Stimulated activated effector memory CD8-positive, alpha-beta T cell treated with anti-CD3 and anti-CD28 coated beads, Interleukin-12 subunit alpha, Interleukin-12 subunit beta, amount 100 ng/mL, for 72 hours (primary cell): Measurements from ENCODE around the gene COMP.

Experiments
- ATAC-seq: fragments of 150-1000 bp; cut with Tn5 transposase; 2 replicates; pipeline ENCODE4 v1.10.0; 2021
- DNase-seq, 2 donors: peaks; one replicate each; pipeline ENCODE4 v3.0.0; 2021 to 2022; ENCODE audit warnings: low spot score in 2 of 2
- H3K27ac Mint-ChIP-seq: one replicate; pipeline ENCODE4 v1.8.0; 2022; ENCODE audit warnings: mild to moderate bottlenecking, mixed read lengths
- H3K36me3 Mint-ChIP-seq: one replicate; pipeline ENCODE4 v1.8.0; 2022; ENCODE audit warnings: mild to moderate bottlenecking, mixed read lengths
- H3K4me1 Mint-ChIP-seq: one replicate; pipeline ENCODE4 v1.8.0; 2022; ENCODE audit warnings: mixed read lengths
- H3K4me3 Mint-ChIP-seq: one replicate; pipeline ENCODE4 v1.8.0; 2022; ENCODE audit warnings: mild to moderate bottlenecking, mixed read lengths
- H3K9me3 Mint-ChIP-seq: one replicate; pipeline ENCODE4 v1.8.0; 2022; ENCODE audit warnings: mixed read lengths

Gene COMP

DNA sequence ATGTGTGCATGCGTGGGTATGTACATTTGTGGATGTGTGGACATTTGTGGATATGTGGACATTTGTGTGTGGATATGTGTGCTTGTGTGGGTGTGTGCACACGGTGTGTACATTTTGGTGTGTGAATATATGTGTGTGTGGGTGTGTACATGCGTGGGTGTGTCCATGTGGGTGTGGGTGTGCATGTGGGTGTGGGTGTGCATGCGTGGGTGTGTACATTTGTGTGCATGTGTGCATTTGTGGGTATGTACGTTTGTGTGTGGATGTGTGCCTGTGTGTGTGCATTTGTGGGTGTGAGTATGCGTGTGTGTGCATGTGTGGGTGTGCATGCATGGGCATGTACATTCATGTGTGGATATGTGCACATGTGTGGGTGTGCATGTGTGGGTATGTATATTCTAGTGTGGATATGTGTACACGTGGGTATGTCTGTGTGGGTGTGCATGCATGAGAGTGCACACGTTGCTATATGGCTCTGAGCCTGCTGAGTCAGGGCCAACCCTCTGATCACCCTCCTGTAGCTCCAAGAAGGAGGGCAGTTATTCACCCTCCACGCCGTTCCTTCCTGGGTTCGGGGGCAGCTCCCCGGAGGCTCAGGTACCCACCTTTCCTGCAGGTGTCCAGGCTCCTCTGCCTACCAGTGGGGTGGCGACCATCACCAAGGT lies 20.3 kb downstream of the COMP start:
- Mint-ChIP-seq H3K27ac (no peak overlapping the region), H3K4me1 (no peaks in the 10 kb centered on the region), H3K9me3 (no peaks in the 10 kb centered on the region), H3K36me3 (no peaks in the 10 kb centered on the region), H3K4me3 (no peak overlapping the region)
- ATAC-seq (peak; percentile 25), DNase-seq (no peak)

DNA sequence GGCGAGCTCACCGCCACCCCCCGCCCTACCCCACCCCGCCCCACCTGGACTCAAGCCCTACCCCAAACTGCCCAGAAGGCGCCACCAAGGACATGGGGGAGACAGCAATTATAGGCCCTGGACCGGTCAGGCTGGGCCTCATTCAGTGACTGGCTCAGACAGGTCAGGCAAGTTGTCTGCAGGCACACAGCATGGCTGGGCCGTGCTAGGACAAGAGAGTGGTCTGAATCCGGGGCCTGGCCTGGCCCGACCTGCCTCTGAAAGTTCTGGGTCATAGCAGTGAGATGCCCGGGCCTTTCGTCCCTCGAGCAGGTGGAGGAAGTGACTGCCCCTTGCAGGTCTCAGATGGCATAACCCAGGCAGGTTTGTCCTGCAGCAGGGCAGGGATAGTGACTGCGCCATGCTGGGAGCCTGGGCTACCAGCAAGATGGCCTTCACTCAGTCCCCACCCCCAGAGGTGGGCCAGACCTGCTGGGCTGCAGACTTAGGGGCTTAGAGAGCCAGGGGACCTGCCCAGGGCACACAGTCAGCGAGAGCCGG lies 21.0 kb downstream of the COMP start:
- no peak for ATAC-seq
- Mint-ChIP-seq H3K36me3 (no peaks in the 10 kb centered on the region), H3K27ac (no peak overlapping the region), H3K9me3 (no peaks in the 10 kb centered on the region), H3K4me1 (no peaks in the 10 kb centered on the region), H3K4me3 (no peak overlapping the region)
- DNase-seq: no peak

DNA sequence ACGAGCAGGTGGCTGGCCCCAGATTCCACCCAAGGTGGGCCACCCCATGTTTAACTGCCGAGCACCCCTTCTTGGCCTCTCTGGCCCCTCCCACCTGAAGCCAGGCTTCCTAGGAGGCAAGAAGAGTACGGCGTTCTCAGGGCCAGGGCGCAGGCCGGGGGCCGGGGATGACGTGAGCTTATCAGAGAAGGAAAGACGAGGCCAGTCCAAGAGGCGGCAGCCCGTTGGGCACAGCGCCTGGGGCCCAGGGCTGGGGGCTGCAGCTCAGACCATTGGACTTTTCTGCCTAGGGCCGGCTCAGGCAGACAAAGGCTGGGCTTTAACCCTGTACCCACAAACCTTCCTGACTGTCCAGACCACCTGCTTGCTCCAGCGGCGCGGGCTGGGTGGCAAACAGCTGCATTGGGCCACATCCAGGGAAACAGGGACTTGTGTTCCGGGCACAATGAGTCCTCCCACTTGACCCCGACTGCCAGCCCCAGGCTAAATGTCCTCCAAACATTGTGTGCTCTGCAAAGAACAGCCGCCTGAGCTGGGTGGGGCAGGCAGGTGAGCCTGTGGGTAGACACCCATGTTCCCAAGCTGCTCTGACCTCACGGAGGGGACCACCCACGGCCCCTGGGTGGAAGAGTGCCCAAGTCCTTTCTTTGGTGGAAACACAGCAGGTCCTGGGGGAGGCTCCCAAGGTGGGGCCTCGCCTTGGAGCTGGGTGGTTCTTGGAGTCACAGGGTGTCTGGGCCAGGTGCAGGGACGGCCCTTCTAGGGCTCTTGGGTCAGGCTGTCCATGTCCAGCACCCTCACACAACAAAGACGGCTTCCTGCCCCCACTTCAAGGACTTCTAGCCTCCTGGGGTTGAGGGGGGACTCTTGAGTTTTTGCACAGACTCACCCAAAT lies 21.9 kb downstream of the COMP start:
- no peak for ATAC-seq
- Mint-ChIP-seq H3K27ac (no peak overlapping the region), H3K4me1 (no peaks in the 10 kb centered on the region), H3K36me3 (no peaks in the 10 kb centered on the region), H3K4me3 (no peak overlapping the region), H3K9me3 (no peaks in the 10 kb centered on the region)
- no peak for DNase-seq

DNA sequence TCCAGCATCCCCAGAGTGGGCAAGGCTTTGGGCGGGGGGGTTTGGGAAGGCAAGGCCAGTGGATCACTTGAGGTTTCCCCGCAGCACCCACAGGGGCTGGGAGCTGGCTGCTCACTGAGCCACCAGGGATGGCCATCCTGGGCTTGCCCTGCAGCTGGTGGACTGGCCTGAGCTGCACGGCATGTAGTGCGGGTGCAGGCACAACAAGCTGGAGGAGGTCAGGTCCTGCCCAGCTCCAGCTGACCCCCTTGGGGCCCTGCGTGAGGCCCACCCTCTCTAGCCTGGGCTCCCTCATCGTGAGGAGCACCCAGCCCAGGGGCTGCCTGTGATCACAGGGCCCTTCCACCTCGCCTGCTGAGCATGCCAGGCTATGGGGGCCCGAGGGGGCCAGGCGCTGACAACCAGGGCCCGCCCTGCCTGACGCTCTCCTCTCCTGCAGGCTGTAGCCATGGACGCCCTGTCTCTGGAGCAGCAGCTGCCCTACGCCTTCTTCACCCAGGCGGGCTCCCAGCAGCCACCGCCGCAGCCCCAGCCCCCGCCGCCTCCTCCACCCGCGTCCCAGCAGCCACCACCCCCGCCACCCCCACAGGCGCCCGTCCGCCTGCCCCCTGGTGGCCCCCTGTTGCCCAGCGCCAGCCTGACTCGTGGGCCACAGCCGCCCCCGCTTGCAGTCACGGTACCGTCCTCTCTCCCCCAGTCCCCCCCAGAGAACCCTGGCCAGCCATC lies 22.9 kb downstream of the COMP start:
- H3K4me1 Mint-ChIP-seq: no peaks in the 10 kb centered on the region
- no peak for ATAC-seq
- H3K4me3 Mint-ChIP-seq: no peak overlapping the region

DNA sequence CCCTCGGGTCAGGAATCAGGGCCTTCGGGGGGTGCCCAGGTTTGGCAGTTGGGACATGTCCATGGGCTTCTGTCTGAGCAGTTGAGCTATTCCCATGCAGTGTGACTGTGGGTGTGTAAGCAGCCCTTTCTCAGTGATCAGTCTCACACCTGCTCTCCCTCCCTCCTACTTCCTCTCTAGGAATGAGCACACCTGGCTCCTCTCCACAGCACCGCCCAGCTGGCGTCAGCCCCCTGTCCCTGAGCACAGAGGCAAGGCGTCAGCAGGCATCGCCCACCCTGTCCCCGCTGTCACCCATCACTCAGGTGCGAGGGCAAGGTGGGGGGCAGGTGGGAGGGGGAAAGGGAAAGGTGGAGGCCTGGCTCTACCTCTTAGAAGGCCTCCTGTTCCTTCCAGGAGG lies 25.9 kb downstream of the COMP start:
- H3K4me1 Mint-ChIP-seq: no peaks in the 10 kb centered on the region
- H3K36me3 Mint-ChIP-seq: no peaks in the 10 kb centered on the region
- no peaks in the 10 kb centered on the region for H3K9me3 Mint-ChIP-seq
- H3K27ac Mint-ChIP-seq: no peak overlapping the region
- no peak for DNase-seq
- no peak overlapping the region for H3K4me3 Mint-ChIP-seq
- no peak for ATAC-seq

More for the DNA sequence above, 22.9 kb downstream of the COMP start:
- no peaks in the 10 kb centered on the region for H3K9me3 Mint-ChIP-seq
- H3K36me3 Mint-ChIP-seq: no peaks in the 10 kb centered on the region
- no peak for DNase-seq
- no peak overlapping the region for H3K27ac Mint-ChIP-seq

DNA sequence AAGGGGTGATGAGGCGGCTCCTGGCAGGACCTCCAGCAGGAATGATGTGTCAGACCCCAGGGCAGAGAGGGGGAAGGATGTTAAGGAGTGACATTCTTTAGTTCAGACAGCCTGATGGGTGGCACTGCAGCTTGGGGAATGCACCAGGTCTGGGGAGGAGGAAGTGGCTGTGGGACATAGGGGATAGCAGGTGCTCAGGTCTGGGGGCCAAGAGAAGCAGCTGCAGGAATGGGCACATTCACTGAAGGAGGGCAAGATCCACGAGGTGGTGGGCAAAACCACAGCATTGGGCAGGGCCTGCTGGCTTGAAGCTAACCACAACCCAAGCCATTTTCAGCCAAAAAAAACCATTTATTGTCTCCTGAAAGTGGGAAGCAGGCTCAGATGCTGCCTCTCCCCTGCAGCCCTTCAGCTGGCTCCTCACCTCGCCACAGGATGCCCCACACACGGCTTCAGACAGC lies 26.5 kb downstream of the COMP start:
- Mint-ChIP-seq H3K27ac (no peak overlapping the region), H3K36me3 (no peaks in the 10 kb centered on the region), H3K4me1 (no peaks in the 10 kb centered on the region), H3K9me3 (no peaks in the 10 kb centered on the region), H3K4me3 (no peak overlapping the region)
- no peak for ATAC-seq
- no peak for DNase-seq

DNA sequence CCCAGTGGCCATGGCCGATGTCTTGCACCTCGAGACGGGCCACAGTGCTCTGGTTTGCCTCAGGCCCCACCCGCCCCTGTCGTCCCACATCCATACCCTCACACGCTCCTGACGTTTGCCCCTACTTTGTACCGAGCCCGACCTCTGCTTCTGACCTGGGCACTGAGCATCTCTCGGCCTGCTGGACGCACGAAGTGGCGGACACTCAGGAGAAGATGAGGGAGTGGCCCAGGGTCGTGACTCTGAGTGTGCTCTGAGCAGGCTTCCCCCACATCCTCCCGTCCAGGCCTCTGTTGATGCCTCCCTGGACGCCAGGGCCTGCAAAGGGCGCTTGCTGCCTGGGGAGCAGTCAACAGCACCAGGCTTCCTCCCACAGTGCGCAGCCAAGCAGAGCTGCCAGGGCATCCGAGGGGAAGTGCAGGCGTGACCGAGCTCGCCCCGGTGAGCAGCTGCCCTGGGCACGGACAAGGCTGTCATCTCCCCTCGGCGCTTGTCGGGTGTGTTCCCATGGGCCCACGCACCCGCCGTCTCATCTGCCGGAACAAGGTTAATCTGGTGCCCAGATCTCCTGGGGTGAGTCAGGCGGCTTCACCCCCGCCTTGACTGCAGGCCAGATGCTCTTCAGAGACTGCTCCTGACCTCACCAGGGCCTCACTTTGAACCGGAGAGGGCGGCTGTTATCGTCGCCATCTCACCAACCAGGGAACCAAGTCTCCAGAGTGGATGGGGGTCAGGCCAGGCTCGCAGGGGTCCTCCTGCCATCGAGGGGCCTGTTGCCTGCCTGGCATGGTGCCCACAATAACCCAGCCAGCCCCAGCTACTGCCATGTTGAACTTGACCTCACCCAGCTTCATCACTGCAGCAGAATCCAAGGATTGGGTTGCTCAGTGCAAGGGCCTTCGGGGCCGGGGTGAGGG lies 27.2 kb downstream of the COMP start:
- H3K27ac Mint-ChIP-seq: no peak overlapping the region
- DNase-seq: no peak
- no peak for ATAC-seq
- no peak overlapping the region for H3K4me3 Mint-ChIP-seq
- no peaks in the 10 kb centered on the region for H3K9me3 Mint-ChIP-seq
- no peaks in the 10 kb centered on the region for H3K4me1 Mint-ChIP-seq
- no peaks in the 10 kb centered on the region for H3K36me3 Mint-ChIP-seq

DNA sequence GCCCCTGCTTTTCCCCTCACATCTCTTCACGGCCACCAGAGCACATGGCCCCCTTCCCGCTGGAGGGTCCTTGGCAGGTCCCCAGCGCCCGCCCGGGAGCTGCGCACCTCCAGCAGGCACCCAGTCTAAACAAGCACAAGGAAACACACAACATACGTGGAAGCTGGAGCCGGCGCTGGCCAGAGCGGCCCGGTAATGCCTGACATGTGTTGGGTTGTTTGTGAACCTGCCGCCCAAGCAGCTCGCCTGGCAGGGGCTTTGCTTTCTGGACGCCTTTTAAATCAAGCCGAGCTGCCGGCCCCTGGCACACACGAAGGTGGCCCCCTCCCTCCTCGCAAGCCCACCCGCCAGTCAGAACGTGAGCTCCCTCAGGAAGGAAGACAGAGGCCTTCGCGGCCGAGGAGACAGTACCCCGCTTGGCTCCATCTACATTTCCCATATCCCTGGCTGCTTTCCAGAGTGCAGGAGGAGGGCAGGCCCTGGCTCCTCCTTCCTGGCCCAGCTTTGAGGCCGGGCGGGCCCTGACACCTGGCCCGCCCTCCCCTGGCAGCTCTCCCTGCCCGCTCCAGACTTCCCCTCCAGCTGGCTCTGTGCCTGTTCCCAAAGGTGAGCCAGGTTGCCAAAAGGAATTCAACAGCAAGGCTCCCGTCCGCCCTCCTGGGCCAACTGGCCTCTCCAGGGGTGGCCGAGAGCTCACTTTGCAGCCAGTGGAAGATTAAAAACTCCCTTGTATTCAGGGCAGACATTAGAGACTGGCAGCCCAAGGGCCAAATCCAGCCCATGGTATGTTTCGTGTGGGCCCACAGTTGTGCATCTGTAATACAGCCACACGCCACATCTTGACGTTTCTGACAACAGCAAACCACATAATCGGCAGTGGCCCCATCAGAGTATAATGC lies 28.7 kb downstream of the COMP start:
- DNase-seq: no peak
- Mint-ChIP-seq H3K4me1 (no peaks in the 10 kb centered on the region), H3K36me3 (no peaks in the 10 kb centered on the region), H3K9me3 (no peaks in the 10 kb centered on the region), H3K27ac (no peak overlapping the region), H3K4me3 (no peak overlapping the region)
- ATAC-seq: no peak

DNA sequence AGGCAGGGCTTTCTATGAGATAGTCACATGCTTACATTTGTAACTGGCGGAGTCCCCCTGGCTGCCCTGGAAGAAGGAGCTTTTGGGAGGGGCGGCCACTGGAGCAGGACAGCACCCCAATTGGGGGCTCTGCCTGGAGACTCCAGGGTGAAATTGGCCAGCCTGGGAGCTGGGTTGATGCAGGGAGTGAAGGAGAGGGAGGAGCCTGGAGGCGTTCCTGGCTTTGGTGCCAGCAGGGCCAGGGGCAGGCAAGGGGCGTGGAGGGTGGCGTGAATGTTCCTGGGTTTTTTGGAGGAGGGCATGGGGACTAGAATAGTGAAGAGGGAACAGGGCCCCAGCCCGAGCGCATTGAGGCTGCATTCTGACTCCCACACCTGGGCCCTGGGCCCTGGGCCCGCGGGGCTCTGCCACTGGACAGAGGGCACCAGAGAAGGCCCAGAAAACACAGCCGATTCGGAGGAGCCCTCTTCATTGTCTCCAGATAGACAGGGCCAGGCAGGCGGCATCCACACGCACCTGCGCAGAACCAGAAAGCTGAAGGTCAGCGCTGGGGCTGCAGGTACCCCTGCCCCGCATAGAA lies 29.5 kb downstream of the COMP start:
- no peaks in the 10 kb centered on the region for H3K9me3 Mint-ChIP-seq

DNA sequence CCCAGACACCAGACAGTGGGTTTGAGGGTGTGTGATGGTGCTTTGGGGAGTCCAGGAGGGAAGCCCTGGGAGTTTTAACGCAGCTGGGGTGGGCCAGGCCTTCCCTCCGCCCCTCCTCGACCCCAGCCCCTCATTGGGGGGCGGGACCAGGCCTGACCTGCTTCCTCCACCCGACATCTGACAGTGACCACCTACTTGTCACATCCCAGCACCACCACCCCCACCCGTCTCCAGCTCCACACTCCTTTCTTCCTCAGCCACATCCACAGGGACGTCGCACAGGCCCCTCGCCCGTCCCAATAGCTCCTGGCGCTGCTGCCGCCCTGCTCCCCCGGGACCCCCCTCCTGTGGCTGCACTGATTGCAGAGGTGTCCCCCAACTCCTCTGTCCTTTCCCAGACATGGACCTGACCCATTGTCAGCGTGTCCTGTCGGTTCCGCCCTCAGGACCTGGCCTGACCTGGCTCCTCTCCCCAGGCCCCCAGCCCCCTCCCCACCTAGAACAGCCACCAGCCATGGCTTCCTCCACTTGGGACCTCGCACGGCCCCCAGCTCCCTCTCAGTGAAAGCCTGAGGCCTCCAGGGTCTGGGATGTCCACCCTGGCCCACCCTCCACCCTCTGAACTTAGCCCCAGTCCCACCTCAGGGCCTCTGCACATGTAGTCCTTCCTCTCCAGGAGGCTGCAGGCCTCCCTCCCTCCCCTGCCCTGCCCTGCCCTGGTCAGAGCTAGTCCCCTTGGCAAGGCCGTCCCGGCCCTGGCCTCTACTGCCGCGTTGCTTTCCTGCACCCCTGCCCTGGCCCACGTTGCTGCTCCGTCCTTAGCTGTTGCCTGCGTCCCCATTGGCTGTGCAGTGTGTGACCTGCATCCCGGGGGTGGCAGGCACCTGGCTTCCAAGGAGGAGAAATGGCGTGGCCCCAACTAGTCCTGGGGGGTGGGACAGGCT lies 30.4 kb downstream of the COMP start:
- no peak overlapping the region for H3K27ac Mint-ChIP-seq
- H3K4me1 Mint-ChIP-seq: no peaks in the 10 kb centered on the region
- no peak for ATAC-seq
- H3K9me3 Mint-ChIP-seq: no peaks in the 10 kb centered on the region
- H3K36me3 Mint-ChIP-seq: peaks cover under 1% of the 10 kb centered on the region
- no peak for DNase-seq
- H3K4me3 Mint-ChIP-seq: no peak overlapping the region

More for the DNA sequence above, 29.5 kb downstream of the COMP start:
- no peak overlapping the region for H3K4me3 Mint-ChIP-seq
- DNase-seq (no peak), ATAC-seq (no peak)
- no peaks in the 10 kb centered on the region for H3K4me1 Mint-ChIP-seq
- no peak overlapping the region for H3K27ac Mint-ChIP-seq
- no peaks in the 10 kb centered on the region for H3K36me3 Mint-ChIP-seq

DNA sequence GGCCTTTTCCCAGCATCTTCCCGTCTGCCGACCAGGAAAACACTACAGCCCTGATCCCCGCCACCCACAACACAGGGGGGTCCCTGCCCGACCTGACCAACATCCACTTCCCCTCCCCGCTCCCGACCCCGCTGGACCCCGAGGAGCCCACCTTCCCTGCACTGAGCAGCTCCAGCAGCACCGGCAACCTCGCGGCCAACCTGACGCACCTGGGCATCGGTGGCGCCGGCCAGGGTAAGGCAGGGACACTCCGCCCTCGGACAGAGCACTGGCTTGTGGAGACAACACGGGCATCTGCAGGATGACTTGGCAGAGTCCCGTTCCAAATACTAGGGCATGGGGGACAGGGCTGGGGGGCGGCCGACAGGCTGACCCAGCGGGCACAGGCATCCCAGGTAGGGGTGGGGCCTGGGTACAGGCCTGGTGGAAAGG lies 31.1 kb downstream of the COMP start:
- Mint-ChIP-seq H3K27ac (no peak overlapping the region), H3K9me3 (no peaks in the 10 kb centered on the region), H3K36me3 (peaks cover 7% of the 10 kb centered on the region), H3K4me3 (no peak overlapping the region), H3K4me1 (no peaks in the 10 kb centered on the region)
- DNase-seq (no peak), ATAC-seq (no peak)

DNA sequence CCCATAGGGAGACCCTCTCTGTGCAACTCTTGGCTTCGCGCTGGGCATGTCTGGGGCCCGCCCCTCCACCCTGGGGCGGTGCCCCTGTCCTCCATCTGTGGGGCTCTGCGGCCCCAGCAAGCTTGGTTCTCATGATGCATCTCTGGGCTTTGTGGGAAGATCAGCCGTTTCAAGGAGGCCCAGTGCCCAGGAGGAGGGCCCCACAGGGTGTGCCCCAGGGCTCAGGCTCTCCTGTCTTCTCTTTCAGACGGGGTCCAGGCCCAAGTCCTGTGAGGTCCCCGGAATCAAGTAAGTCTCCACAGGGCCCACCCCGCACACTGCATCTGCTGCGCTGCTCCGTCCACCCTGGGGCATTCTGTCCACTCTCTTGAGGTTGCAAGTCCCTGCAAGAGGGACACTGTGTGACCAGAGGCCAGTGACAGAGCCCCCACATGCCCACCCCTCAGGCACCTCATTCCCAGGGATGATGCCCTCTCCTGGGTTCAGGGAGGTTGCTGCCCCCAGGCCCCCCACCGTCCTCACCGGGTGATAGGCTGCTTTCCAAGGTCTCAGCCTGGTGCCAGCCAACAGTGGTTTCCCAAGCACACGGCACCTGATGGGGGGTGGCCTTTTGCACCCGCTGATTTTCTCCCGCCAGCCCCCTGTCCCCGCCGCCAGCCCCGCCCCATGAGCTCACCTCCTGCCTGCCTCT lies 31.7 kb downstream of the COMP start:
- Mint-ChIP-seq H3K36me3 (peaks cover 9% of the 10 kb centered on the region), H3K27ac (no peak overlapping the region), H3K4me3 (no peak overlapping the region), H3K4me1 (no peaks in the 10 kb centered on the region), H3K9me3 (no peaks in the 10 kb centered on the region)
- ATAC-seq (no peak), DNase-seq (no peak)
